ENCODE results near the gene TACC2. TPM values are rescaled to one million over a fixed set of nuclear protein-coding genes. Genes with fewer than 3 reads are reported as not detected.
"Not testable (repeated sequence)": the region's sequence is repeated elsewhere in the genome, so short reads cannot be mapped to it uniquely, and the experiment has no call there.

TACC2 gene
- total and polyA plus RNA-seq, 8 donors, result 17.9 to 43.6 (median 23.6) TPM

DNA sequence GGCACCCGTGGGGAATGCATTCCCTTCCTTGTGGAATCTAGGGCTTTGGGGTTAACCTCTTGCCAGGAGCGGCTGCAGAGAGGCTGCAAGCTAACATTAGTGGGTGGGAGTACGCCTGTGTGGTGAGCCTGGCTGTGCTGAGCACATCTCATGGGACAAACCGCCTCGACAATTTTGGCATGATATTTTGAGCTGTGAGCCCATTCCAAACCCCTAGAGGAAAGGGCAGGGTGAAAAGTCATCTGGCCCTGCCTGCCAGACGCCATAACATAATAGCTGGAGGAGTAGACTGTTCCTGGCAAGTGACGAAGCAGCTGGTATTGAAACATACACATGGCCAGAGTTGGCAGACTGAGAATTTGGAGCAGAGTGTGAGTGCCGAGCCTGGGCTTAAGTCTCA, 110.0 kb downstream of the TACC2 start:
- ATAC-seq, result peak in 1 of 4 donors; percentile 53
- TF ChIP-seq, protein P1, sequence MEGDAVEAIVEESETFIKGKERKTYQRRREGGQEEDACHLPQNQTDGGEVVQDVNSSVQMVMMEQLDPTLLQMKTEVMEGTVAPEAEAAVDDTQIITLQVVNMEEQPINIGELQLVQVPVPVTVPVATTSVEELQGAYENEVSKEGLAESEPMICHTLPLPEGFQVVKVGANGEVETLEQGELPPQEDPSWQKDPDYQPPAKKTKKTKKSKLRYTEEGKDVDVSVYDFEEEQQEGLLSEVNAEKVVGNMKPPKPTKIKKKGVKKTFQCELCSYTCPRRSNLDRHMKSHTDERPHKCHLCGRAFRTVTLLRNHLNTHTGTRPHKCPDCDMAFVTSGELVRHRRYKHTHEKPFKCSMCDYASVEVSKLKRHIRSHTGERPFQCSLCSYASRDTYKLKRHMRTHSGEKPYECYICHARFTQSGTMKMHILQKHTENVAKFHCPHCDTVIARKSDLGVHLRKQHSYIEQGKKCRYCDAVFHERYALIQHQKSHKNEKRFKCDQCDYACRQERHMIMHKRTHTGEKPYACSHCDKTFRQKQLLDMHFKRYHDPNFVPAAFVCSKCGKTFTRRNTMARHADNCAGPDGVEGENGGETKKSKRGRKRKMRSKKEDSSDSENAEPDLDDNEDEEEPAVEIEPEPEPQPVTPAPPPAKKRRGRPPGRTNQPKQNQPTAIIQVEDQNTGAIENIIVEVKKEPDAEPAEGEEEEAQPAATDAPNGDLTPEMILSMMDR (IDR thresholded peaks at IDR 0.05), result no peak
- H3K9me3 ChIP-seq, result no peaks in the 10 kb centered on the region
- no peaks in the 10 kb centered on the region for H3K27me3 ChIP-seq
- H3K4me1 ChIP-seq, result no peaks in the 10 kb centered on the region
- intact Hi-C loops (cut with DNase I), result no loop called here
- H3K4me3 ChIP-seq, result no peak overlapping the region
- no peaks in the 10 kb centered on the region for H3K36me3 ChIP-seq
- 80 to 89% methylated on average over 8 of the region's 8 CpGs for WGBS, 2 donors
- FAIRE-seq, result no peak
- no peak for DNase-seq
- no peak overlapping the region for H3K27ac ChIP-seq

- Histone ChIP-seq H3K4me1 (no peaks in the 10 kb centered on the region), H3K27me3 (no peaks in the 10 kb centered on the region), H3K9me3 (no peaks in the 10 kb centered on the region), H3K27ac (no peak overlapping the region), H3K36me3 (no peaks in the 10 kb centered on the region), H3K4me3 (no peak overlapping the region)
- ATAC-seq, result no peak
- intact Hi-C loops (cut with DNase I), result no loop called here
- FAIRE-seq, result no peak
- no peak for DNase-seq
- TF ChIP-seq, protein P1 (IDR thresholded peaks at IDR 0.05), result no peak
- WGBS, 2 donors, result 62 to 77% methylated on average over 2 of the region's 2 CpGs
These were observed 110.6 kb downstream of the TACC2 start for GRCh38 chr10:122099562-122099961.

DNA sequence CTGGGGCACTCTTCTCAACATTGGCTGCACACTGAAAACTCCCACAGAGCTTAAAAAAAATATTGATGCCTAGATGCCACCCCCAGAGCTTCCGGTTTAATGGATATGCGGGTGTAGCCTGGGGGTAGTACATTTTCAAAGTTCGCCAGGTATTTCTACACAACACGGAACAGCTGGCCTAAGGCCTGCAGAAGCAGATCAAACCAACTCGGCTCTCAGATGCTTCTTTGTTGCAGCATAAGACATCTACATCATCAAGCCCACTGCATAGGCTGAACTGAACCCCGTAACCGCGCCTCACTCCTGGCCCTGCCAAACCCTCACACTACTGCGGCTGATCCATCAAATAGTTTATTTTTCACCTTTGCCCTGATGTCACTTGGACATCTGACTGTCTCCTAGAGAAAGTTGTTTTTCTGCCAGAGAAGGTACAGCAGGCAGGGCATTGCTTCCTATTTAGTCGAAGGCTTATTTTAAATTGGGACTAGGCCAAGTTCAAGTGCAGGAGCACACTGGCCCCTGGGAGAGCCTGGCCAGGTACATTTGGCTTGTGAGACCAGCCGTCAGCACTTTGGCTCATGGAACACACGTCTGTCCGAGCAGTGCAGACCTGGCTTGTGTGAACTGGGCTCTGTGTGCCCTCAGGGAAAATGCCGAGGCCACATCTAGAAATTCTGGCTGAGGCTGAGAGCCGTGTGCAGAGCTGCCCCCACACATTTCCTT, 113.3 kb downstream of the TACC2 start:
- DNase-seq, result no peak
- H3K4me3 ChIP-seq, result no peak overlapping the region
- ATAC-seq, result no peak
- FAIRE-seq, result no peak
- WGBS, 2 donors, result 92 to 96% methylated on average over 15 of the region's 15 CpGs
- no peaks in the 10 kb centered on the region for H3K27me3 ChIP-seq
- intact Hi-C loops (cut with DNase I), result no loop called here
- H3K9me3 ChIP-seq, result no peaks in the 10 kb centered on the region
- TF ChIP-seq, protein P1 (IDR thresholded peaks at IDR 0.05), result no peak
- H3K27ac ChIP-seq, result no peak overlapping the region
- no peaks in the 10 kb centered on the region for H3K4me1 ChIP-seq
- no peaks in the 10 kb centered on the region for H3K36me3 ChIP-seq

DNA sequence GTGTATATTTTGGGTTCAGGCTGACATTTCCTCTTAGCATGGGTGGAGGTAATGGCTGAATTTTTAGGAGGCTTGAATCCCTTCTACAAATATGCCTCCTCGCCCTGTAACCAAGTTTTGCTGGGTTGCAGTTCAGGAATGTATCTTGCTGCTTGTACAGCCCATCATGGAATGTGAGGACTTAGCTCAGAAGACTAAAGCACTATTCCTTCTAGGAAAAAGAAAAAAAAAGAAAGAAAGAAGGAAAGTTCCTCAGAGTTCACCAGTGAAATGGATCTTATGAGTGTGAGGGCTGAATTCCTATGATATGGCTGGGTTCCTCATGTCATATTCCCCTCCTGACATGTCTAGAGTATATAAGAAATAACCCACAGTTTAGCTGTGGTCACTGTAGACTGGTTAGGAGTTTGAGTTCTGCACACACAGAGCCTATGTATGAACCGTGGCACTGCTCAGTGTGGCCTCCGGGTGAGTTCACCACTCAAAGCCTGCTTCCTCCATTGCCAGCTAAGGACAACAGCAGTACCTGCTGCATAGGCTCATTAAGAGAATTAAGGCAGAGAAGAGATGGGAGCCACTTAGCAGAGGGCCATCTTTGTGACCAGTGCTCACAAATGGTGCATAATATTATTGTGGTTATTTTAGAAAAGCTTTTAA, 114.0 kb downstream of the TACC2 start:
- DNase-seq (no peak), ATAC-seq (no peak), FAIRE-seq (no peak)
- TF ChIP-seq, protein P1 (IDR thresholded peaks at IDR 0.05), result no peak
- Histone ChIP-seq H3K4me1 (no peaks in the 10 kb centered on the region), H3K27me3 (no peaks in the 10 kb centered on the region), H3K36me3 (no peaks in the 10 kb centered on the region), H3K9me3 (no peaks in the 10 kb centered on the region), H3K4me3 (no peak overlapping the region), H3K27ac (no peak overlapping the region)
- intact Hi-C loops (cut with DNase I), result no loop called here
- 92 to 94% methylated on average over 3 of the region's 3 CpGs for WGBS, 2 donors

GRCh38 chr10:122103592-122103991, 114.6 kb downstream of the TACC2 start:
- FAIRE-seq, result no peak
- DNase-seq, result no peak
- 93 to 96% methylated on average over 4 of the region's 4 CpGs for WGBS, 2 donors
- no peaks in the 10 kb centered on the region for H3K4me1 ChIP-seq
- intact Hi-C loops (cut with DNase I), result no loop called here
- H3K9me3 ChIP-seq, result no peaks in the 10 kb centered on the region
- H3K4me3 ChIP-seq, result no peak overlapping the region
- H3K27ac ChIP-seq, result no peak overlapping the region
- H3K27me3 ChIP-seq, result no peaks in the 10 kb centered on the region
- no peak for ATAC-seq
- H3K36me3 ChIP-seq, result no peaks in the 10 kb centered on the region
- TF ChIP-seq, protein P1 (IDR thresholded peaks at IDR 0.05), result no peak

GRCh38 chr10:122108786-122109185, 119.8 kb downstream of the TACC2 start:
- 92 to 95% methylated on average over 13 of the region's 13 CpGs for WGBS, 2 donors
- H3K9me3 ChIP-seq; H3K4me1 ChIP-seq; H3K36me3 ChIP-seq; ATAC-seq; H3K27ac ChIP-seq; intact Hi-C loops (cut with DNase I); FAIRE-seq; DNase-seq; H3K27me3 ChIP-seq; H3K4me3 ChIP-seq: not testable (repeated sequence)

Measured in pancreas (tissue), 10 donors.